GM12873 (cell line): ENCODE measurements around the gene ZNF141.

ENCODE experiments used
- TF ChIP-seq, protein P1 (sequence below): IDR thresholded peaks from 2 replicates; pipeline ENCODE4 v1.5.1; 2012; ENCODE audit warnings: low read depth, mild to moderate bottlenecking, moderate library complexity, low read length, control low read depth; ENCODE audit not compliant: insufficient read depth; ENCODE audit errors: missing control alignments

The ZNF141 gene

DNA sequence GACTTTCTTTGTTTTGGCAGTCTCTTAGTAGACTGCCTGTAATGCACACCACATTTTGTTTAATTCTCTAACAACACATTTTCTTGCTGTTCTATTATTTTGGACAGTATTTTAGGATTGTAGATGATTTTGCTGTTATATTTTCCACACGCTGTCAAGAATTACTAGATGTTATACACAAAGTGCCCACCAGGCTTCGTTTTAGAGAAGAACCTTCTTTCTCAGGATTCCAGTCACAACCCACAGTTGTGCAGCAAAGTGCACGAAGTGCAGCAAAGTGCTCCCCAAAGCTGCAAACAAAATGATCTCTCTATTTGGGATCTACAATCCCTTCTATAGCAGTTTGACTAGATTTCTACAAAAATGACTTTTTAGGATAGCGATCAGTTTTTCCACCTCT is 2.4 kb downstream of the ZNF141 start:
- TF ChIP-seq, protein P1, sequence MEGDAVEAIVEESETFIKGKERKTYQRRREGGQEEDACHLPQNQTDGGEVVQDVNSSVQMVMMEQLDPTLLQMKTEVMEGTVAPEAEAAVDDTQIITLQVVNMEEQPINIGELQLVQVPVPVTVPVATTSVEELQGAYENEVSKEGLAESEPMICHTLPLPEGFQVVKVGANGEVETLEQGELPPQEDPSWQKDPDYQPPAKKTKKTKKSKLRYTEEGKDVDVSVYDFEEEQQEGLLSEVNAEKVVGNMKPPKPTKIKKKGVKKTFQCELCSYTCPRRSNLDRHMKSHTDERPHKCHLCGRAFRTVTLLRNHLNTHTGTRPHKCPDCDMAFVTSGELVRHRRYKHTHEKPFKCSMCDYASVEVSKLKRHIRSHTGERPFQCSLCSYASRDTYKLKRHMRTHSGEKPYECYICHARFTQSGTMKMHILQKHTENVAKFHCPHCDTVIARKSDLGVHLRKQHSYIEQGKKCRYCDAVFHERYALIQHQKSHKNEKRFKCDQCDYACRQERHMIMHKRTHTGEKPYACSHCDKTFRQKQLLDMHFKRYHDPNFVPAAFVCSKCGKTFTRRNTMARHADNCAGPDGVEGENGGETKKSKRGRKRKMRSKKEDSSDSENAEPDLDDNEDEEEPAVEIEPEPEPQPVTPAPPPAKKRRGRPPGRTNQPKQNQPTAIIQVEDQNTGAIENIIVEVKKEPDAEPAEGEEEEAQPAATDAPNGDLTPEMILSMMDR, result peak; percentile 26

DNA sequence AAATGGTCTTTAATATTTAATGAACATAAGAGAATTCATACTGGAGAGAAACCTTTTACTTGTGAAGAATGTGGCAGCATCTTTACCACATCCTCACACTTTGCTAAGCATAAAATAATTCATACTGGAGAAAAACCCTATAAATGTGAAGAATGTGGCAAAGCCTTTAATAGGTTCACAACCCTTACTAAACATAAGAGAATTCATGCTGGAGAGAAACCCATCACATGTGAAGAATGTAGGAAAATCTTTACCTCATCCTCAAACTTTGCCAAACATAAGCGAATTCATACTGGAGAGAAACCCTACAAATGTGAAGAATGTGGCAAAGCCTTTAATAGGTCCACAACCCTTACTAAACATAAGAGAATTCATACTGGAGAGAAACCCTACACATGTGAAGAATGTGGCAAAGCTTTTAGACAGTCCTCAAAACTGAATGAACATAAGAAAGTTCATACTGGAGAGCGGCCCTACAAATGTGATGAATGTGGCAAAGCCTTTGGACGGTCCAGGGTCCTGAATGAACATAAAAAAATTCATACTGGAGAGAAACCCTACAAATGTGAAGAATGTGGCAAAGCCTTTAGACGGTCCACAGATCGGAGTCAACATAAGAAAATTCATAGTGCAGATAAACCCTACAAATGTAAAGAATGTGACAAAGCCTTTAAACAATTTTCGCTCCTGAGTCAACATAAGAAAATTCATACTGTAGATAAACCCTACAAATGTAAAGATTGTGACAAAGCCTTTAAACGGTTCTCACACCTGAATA is 35.6 kb downstream of the ZNF141 start:
- TF ChIP-seq, protein P1, result no peak

DNA sequence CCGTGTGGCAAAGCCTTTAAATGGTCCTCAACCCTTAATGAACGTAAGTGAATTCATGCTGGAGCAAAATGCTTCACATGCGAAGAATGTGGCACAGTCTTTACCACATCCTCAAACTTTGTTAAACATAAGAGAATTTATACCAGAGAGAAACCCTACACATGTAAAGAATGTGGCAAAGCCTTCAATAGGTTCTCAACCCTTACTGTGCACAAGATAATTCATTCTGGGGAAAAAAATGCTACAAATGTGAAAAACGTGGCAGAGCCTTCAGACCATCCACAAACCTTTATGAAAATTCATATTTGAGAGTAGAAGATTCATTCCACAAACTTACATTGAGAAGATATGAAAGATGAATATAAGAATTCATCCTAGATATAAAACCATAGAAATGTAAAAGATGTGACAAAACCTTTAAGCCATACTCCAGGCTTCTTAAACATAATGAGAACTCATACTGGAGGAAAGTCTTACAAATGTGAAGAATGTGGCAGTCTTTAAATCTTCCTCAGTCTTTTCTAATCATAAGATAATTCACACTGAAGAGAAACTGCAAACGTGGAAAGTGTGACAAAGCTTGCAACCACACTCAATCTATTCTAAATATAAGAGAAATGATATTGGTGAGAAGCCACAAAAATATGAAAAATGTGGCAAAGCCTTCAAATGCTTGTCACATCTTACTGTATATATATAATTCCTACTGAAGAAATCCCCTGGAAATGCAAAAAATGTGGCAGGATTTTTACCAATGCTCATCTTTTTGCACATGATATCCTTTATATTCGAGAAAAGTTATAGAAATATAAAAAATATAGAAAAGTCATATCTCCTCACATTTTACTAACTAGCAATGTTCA is 36.9 kb downstream of the ZNF141 start:
- TF ChIP-seq, protein P1, result no peak

DNA sequence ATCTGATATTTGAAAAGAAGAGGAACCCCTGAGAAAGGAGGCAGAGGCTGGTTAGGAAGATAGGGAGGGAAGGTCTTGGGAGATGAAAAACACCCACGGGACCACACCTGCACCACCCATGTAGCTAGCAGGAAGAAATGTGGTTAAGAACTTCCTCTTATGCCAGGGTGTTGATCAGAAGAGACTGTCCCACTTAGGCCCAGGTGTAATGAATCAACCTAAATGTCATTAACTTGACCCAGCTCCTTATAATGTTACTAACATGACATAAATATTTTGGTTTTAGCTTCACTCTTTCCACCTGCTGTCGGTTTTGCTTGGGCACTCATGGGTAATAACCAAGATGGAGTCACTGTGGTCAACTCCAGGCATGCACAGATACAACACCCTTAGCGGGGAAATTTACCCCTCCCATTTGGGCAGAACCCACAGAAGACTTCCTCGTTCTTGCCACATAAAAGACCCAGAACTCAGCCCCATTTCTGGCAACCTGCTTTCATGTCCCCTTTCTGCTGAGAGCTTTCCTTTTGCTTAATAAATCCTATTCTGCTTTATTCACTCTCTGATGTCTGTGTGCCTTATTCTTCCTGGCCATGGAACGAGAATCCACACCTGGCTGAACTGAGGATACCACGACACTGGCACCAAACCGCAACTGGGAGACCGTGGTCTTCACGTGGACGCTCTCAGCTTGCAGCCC is 46.8 kb downstream of the ZNF141 start:
- TF ChIP-seq, protein P1, result no peak

DNA sequence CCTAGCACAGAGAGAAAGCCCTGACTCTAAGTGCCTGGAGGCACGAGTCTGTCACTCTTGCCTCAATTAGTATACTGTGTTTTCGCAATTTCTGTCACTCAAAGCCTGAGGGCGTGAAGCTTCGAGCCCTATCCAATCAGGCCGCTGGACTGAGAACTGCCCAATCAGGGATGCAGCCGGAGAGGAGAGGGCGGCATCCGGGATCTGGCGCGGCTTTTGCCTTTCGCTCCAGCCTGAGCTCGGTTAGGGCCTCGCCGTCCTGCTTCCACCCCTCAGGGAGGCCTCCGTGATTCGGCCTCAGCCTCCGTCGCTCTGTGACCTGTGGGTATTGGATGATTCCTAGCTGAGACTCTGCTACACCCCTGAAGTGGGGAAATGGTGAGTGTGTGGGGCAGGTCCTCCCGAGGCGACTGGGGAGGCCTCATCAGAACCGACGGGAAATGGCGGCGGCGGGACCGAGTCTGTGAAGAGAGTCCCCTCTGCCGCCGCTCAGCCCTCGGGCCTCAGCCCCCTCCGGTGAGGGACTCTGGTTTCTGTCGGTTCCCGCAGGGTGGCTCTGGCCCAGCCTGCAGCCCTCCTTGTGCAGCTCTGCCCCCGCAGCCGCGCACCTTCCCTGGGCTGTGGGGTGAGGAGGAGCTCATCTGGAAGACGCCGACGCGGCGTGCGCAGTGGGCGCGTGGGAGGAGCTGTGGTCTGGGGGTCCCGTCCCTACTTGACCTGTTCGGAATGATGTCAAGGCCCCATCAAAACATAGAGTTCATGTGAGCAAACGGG is 48.5 kb downstream of the ZNF141 start:
- TF ChIP-seq, protein P1, result no peak

DNA sequence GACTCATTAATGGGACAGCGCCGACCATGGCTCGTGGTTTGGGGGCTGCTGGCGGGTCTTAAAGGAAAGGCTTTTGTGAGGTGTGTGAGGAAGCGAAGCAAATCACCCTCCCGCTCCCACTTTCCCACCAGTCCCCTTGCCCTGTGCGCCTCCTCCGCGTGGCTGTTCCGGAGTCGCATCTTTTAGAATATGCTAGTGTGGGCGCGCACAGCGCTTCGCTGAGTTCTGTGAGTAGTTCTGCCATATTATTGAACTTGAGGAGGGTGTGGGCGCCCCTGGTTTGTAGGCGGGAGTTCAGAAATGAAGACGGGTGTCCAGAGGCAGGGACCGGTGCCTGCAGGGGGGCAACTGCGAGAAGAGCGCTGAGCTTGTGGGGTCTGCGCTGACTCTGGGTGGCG is 49.1 kb downstream of the ZNF141 start:
- TF ChIP-seq, protein P1, result no peak

DNA sequence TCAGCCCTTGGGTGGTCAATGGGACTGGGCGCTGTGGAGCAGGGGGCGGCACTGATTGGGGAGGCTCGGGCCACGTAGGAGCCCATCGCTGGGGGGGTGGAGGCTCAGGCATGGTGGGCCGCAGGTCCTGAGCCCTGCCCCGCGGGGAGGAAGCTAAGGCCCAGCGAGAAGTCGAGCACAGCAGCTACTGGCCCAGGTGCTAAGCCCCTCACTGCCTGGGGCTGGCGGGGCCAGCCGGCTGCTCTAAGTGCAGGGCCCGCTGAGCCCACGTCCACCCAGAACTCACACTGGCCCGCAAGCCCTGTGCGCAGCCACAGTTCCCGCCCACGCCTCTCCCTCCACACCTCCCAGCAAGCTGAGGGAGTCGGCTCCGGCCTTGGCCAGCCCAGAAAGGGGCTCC is 66.4 kb downstream of the ZNF141 start:
- TF ChIP-seq, protein P1, result no peak
